SJCRH30 (cell line): Measurements from ENCODE around the gene PTGDS. TPM values are rescaled to one million over a fixed set of nuclear protein-coding genes. Genes with fewer than 3 reads are reported as not detected.

Experiments used
- DNase-seq, 2 experiments: peaks; one replicate each; pipeline ENCODE4 v3.0.0-alpha.2; 2015 to 2020
- H3K27ac ChIP-seq: fragments of 250-450 bp; sonication (Bioruptor Pico); 2 replicates; pipeline ENCODE4 v1.5.1; 2020; ENCODE audit warnings: mild to moderate bottlenecking, moderate library complexity
- H3K27me3 ChIP-seq: fragments of 250-450 bp; sonication (Bioruptor Pico); 2 replicates; pipeline ENCODE4 v1.5.1; 2020; ENCODE audit warnings: mild to moderate bottlenecking, moderate library complexity
- H3K36me3 ChIP-seq: fragments of 250-450 bp; sonication (Bioruptor Pico); 2 replicates; pipeline ENCODE4 v1.5.1; 2020; ENCODE audit warnings: mild to moderate bottlenecking, moderate library complexity
- H3K4me1 ChIP-seq: fragments of 250-450 bp; sonication (Bioruptor Pico); 2 replicates; pipeline ENCODE4 v1.5.1; 2020; ENCODE audit warnings: mild to moderate bottlenecking, moderate library complexity
- H3K4me3 ChIP-seq: fragments of 250-450 bp; sonication (Bioruptor Pico); 2 replicates; pipeline ENCODE4 v1.5.1; 2020; ENCODE audit warnings: mild to moderate bottlenecking, moderate library complexity
- H3K9me3 ChIP-seq: fragments of 250-450 bp; sonication (Bioruptor Pico); replicated peaks from 2 replicates; pipeline ENCODE4 v1.5.1; 2020; ENCODE audit warnings: mild to moderate bottlenecking, moderate library complexity
- total RNA-seq: library from RNA; depleted of rRNA; stranded (reverse); fragments of >200 nt; shearing (Covaris generic); gene quantifications from 2 replicates; pipeline ENCODE4 v1.2.3, GENCODE V29; 2014; rRNA removed

PTGDS gene
- not detected in 2 replicates for total RNA-seq

GRCh38 chr9:136977223-136977622, at the start of gene PTGDS:
Gene PTGDS (plus strand): TSS chr9:136977504. CDS start chr9:136977579, 75 bp downstream.
- H3K9me3 ChIP-seq, result no peaks in the 10 kb centered on the region
- H3K27ac ChIP-seq, result no peak within 1 kb of the TSS
- DNase-seq, result no peak
- no peak within 1 kb of the TSS for H3K4me3 ChIP-seq
- H3K36me3 ChIP-seq, result no peaks in the 10 kb centered on the region
- H3K4me1 ChIP-seq, result peaks cover 19% of the 10 kb centered on the region
- H3K27me3 ChIP-seq, result peaks cover 16% of the 10 kb centered on the region

GRCh38 chr9:136928591-136928990, 48.7 kb upstream of the PTGDS start:
- H3K36me3 ChIP-seq, result peaks cover 10% of the 10 kb centered on the region
- H3K4me3 ChIP-seq, result no peak overlapping the region
- H3K27me3 ChIP-seq, result no peaks in the 10 kb centered on the region
- H3K9me3 ChIP-seq, result peaks cover 5% of the 10 kb centered on the region; the same call in 1 of the 2 replicates
- no peak overlapping the region for H3K27ac ChIP-seq
- no peak for DNase-seq
- H3K4me1 ChIP-seq, result no peaks in the 10 kb centered on the region

GRCh38 chr9:136930014-136930413, 47.3 kb upstream of the PTGDS start:
- no peak for DNase-seq

GRCh38 chr9:136931611-136932130, 45.6 kb upstream of the PTGDS start:
- no peak overlapping the region for H3K27ac ChIP-seq
- DNase-seq, result no peak
- H3K27me3 ChIP-seq, result no peaks in the 10 kb centered on the region
- H3K9me3 ChIP-seq, result peaks cover 5% of the 10 kb centered on the region
- peaks cover 10% of the 10 kb centered on the region for H3K36me3 ChIP-seq
- H3K4me3 ChIP-seq, result no peak overlapping the region
- H3K4me1 ChIP-seq, result no peaks in the 10 kb centered on the region

More at GRCh38 chr9:136930014-136930413, 47.3 kb upstream of the PTGDS start:
- Histone ChIP-seq H3K36me3 (peaks cover 10% of the 10 kb centered on the region), H3K9me3 (peaks cover 5% of the 10 kb centered on the region), H3K4me1 (no peaks in the 10 kb centered on the region), H3K27me3 (no peaks in the 10 kb centered on the region), H3K27ac (no peak overlapping the region), H3K4me3 (no peak overlapping the region)

- Histone ChIP-seq H3K27ac (no peak overlapping the region), H3K4me3 (no peak overlapping the region), H3K36me3 (peaks cover 25% of the 10 kb centered on the region), H3K9me3 (peaks cover 7% of the 10 kb centered on the region), H3K27me3 (no peaks in the 10 kb centered on the region), H3K4me1 (no peaks in the 10 kb centered on the region)
- no peak for DNase-seq
Measured at GRCh38 chr9:136934277-136934676, 43.0 kb upstream of the PTGDS start.

DNA sequence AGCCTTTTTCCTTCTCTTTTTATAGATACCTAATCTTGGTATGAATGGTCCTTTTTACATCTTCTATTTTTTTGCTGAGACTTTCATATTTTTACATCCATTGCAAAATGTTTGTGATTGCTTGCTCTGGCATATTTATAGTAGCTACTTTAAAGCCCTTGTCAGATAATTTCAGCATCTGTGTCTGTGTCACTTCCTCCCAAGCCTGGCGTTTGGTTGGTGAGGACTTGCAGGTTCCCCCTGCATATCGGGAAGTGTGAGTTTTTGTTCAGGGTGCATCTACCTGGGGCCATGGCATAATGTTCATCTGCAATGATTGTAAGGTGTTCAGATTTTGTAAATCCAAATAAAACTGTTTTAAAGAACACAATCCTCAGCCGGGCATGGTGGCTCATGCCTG, 41.7 kb upstream of the PTGDS start:
- no peaks in the 10 kb centered on the region for H3K4me1 ChIP-seq
- peaks cover 37% of the 10 kb centered on the region for H3K36me3 ChIP-seq
- no peak overlapping the region for H3K4me3 ChIP-seq
- no peaks in the 10 kb centered on the region for H3K27me3 ChIP-seq
- H3K9me3 ChIP-seq, result peaks cover 7% of the 10 kb centered on the region
- no peak overlapping the region for H3K27ac ChIP-seq
- no peak for DNase-seq

DNA sequence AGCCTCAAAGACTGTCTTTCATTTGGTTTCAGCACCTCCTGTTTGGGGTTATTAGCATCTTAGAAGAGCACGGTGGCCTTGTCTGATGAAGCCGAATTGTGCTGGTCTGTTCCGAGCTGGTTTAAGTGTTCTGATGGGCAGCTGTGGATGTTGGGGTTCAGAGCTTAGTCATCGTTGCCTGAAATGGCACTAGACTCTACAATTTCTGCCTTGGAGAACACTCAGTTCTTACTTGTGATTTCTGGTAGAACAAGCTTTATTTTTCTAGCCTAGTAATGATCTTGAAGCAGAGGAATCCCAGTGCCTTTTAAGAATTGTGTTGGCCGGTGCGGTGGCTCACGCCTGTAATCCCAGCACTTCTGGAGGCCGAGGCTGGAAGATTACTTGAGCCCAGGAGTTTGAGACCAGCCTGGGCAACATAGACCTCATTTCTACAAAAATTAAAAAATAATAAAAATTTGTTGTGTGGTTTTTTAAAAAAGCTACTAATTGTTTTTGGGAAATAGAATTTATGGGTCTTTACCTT, 40.6 kb upstream of the PTGDS start:
- Histone ChIP-seq H3K4me3 (no peak overlapping the region), H3K27me3 (no peaks in the 10 kb centered on the region), H3K4me1 (no peaks in the 10 kb centered on the region), H3K27ac (no peak overlapping the region), H3K36me3 (peaks cover 43% of the 10 kb centered on the region), H3K9me3 (peaks cover 6% of the 10 kb centered on the region)
- DNase-seq, result no peak

DNA sequence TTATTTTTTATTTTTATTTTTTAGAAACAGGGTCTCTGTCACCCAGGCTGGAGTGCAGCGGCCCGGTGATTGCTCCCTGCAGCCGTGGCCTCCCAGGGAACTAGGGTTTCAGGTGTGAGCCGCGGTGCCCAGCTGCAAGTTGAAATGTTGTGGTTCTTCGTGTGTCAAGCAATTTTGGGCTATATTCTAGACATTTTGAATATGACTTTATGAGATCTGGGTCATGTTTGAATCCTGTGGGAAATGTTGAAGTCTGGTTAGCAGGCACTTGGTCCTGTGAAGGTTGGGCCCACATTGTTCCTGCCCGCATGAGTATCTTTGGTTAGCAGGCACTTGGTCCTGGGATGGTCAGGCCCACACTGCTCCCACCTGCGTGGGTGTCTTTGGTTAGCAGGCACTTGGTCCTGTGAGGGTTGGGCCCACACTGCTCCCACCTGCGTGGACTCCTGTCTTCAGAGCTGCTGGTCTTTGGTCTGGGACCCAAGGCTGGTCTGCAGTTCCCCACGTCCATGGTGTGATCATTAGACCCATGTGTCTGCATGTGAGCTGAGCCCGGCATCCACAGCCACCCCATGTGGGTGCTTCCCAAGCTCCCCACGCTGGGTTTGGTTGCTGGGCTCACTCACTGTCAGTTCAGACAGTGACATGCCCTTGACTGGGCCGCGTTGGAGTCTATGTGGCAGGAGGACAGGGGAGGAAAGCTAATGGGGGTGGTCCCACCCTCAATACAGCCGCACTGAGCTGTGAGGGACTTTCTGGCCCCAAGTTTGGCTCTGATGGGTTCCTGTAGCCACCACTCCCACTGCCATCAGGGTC, 39.9 kb upstream of the PTGDS start:
- Histone ChIP-seq H3K27ac (no peak overlapping the region), H3K36me3 (peaks cover 46% of the 10 kb centered on the region), H3K4me1 (no peaks in the 10 kb centered on the region), H3K27me3 (no peaks in the 10 kb centered on the region), H3K9me3 (peaks cover 2% of the 10 kb centered on the region; the same call in 1 of the 2 replicates), H3K4me3 (no peak overlapping the region)
- DNase-seq, result no peak

GRCh38 chr9:136939431-136939995, 37.8 kb upstream of the PTGDS start:
- no peak overlapping the region for H3K4me3 ChIP-seq
- peaks cover 2% of the 10 kb centered on the region; the same call in 1 of the 2 replicates for H3K9me3 ChIP-seq
- peaks cover 3% of the 10 kb centered on the region; the same call in 1 of the 2 replicates for H3K4me1 ChIP-seq
- no peaks in the 10 kb centered on the region for H3K27me3 ChIP-seq
- peaks cover 50% of the 10 kb centered on the region for H3K36me3 ChIP-seq
- no peak overlapping the region for H3K27ac ChIP-seq
- DNase-seq, result no peak

DNA sequence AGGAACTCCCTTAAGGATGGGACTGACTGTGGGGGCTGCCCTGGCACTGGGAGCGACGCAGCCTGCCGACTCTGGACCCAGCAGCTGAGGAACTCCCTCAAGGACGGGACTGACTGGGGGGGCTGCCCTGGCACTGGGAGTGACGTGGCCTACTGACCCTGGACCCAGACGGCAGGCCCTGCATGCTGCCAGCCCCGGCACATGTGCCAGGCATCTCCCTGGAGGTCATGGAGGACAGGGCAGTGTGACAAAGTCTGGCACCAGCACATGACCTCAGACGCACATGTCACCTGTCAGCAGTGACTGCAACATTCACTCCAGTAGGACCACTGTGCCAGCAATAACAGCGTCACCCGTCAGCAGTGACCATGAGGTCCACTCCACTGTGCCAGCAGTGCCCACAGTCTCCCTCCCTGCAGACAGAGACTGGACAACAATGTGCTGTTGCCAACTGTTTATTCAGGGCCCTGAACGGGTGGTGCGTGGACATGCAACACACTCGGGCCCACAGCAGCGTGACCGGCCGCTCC, 37.2 kb upstream of the PTGDS start:
- H3K4me3 ChIP-seq, result no peak overlapping the region
- 0 out of 2 replicates have a peak, but pooled peaks cover 2% of the 10 kb centered on the region for H3K9me3 ChIP-seq
- no peak overlapping the region for H3K27ac ChIP-seq
- H3K27me3 ChIP-seq, result no peaks in the 10 kb centered on the region
- peaks cover 48% of the 10 kb centered on the region for H3K36me3 ChIP-seq
- DNase-seq, result no peak
- H3K4me1 ChIP-seq, result peaks cover 3% of the 10 kb centered on the region; the same call in 1 of the 2 replicates

DNA sequence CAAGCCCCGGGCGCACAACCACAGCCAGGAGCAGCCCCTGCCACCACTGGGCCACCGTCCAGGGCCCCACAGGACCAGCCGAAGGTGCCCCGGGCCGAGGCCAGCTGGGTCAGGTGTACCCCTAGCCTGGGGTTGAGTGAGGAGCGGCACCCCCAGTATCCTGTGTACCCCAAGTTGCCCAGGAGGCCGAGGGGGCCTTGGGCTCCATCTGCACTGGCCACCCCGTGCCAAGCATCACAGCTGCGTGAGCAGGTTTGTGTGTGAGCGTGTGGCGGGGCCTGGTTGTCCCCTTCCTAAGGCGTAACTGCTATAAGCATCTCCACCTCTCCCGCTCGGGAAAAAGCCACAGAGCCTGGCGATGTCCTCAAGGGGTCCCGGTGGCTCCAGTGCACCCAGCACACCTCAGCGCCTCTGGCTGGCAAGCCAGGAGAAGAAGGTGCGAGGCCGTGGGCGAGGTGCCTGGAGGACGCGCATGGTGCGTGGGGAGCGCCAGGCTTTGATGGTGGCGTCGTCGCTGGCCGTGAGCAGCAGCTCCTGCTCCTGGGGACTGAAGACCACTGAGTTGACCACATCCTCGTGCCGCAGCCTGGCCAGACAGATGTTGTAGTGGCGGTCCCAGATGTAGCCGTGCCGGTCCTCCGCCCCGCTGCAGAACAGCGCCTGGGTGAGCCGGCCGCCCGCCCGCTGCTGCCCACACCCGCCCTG, 36.6 kb upstream of the PTGDS start:
- no peak overlapping the region for H3K4me3 ChIP-seq
- no peak for DNase-seq
- H3K36me3 ChIP-seq, result peaks cover 48% of the 10 kb centered on the region
- H3K27me3 ChIP-seq, result no peaks in the 10 kb centered on the region
- no peak overlapping the region for H3K27ac ChIP-seq
- H3K4me1 ChIP-seq, result peaks cover 3% of the 10 kb centered on the region; the same call in 1 of the 2 replicates
- 0 out of 2 replicates have a peak, but pooled peaks cover 2% of the 10 kb centered on the region for H3K9me3 ChIP-seq

- H3K4me3 ChIP-seq, result no peak overlapping the region
- peaks cover 48% of the 10 kb centered on the region for H3K36me3 ChIP-seq
- no peaks in the 10 kb centered on the region for H3K27me3 ChIP-seq
- H3K27ac ChIP-seq, result no peak overlapping the region
- no peak for DNase-seq
- H3K9me3 ChIP-seq, result 0 out of 2 replicates have a peak, but pooled peaks cover 2% of the 10 kb centered on the region
- H3K4me1 ChIP-seq, result peaks cover 3% of the 10 kb centered on the region; the same call in 1 of the 2 replicates
Measured at GRCh38 chr9:136941231-136942111, 35.8 kb upstream of the PTGDS start.

GRCh38 chr9:136942112-136942880, 35.0 kb upstream of the PTGDS start:
- Histone ChIP-seq H3K36me3 (peaks cover 46% of the 10 kb centered on the region), H3K4me1 (peaks cover 3% of the 10 kb centered on the region; the same call in 1 of the 2 replicates), H3K9me3 (0 out of 2 replicates have a peak, but pooled peaks cover 2% of the 10 kb centered on the region), H3K27ac (no peak overlapping the region), H3K4me3 (no peak overlapping the region), H3K27me3 (peaks cover 3% of the 10 kb centered on the region; the same call in 1 of the 2 replicates)
- no peak for DNase-seq
